Activated CD4-positive, alpha-beta T cell treated with anti-CD3 and anti-CD28 coated beads, Interleukin-2, amount 50 U/mL, for 16 hours (primary cell): ENCODE results near the gene MORN1.

ENCODE experiments used
- DNase-seq: peaks from one replicate; pipeline ENCODE4 v3.0.0-alpha.2; 2020

MORN1 gene

DNA sequence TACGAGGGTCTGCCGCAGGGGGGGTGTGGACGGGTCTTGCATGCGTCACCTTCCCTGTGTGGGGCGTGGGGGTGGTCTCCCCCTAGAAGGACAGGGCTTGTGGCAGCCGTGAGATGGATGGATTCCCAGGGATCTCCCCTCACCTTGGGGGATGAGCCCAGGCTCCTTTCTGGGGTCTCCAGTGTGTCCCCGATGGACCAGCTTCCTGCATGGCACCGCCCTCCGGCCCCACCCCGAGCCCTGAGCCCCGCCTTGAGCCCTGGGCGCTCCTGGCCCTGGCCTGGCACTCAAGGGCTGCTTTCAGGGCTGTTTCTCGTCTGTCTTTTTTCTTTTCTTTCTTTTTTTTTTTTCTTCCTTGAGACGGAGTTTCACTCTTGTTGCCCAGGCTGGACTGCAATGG lies 103.7 kb downstream of the MORN1 start:
- DNase-seq: no peak

DNA sequence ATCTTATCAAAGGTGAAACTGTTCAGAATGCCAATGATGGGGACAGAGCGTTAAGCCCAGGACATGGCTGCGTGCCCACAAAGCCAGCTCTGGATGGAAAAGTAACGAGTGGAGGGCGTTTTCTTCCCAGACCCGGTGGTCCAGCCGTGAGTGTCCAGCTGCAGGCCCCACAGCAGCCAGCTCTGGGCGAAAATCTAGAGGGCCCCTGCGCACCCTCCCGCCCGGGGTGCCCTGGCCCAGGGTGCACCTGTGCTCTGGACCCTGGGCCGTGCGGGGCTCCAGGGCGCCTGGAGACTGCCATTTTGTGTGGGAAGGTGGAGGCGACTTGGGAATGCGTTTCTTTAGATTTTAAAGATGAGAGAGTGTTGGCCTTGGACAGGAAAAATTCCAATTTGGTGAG lies 104.4 kb downstream of the MORN1 start:
- DNase-seq: no peak

DNA sequence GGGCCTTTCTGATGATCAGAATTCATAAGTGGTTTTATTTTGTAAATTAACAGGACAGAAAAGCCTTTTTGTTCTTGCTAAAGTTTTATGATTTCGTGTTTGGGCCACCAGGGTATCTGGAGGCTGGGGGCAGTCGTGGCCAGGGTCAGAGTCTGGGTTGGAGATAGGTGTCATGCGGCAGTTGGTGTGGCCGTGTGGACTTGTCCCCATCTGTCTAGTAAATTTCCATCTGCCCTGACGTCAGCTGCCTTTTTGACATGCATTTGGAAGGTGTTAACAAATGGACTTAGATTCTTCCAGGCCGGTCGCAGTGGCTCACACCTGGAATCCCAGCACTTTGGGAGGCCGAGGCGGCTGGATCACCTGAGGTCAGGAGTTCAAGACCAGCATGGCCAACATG lies 106.4 kb downstream of the MORN1 start:
- DNase-seq: no peak

DNA sequence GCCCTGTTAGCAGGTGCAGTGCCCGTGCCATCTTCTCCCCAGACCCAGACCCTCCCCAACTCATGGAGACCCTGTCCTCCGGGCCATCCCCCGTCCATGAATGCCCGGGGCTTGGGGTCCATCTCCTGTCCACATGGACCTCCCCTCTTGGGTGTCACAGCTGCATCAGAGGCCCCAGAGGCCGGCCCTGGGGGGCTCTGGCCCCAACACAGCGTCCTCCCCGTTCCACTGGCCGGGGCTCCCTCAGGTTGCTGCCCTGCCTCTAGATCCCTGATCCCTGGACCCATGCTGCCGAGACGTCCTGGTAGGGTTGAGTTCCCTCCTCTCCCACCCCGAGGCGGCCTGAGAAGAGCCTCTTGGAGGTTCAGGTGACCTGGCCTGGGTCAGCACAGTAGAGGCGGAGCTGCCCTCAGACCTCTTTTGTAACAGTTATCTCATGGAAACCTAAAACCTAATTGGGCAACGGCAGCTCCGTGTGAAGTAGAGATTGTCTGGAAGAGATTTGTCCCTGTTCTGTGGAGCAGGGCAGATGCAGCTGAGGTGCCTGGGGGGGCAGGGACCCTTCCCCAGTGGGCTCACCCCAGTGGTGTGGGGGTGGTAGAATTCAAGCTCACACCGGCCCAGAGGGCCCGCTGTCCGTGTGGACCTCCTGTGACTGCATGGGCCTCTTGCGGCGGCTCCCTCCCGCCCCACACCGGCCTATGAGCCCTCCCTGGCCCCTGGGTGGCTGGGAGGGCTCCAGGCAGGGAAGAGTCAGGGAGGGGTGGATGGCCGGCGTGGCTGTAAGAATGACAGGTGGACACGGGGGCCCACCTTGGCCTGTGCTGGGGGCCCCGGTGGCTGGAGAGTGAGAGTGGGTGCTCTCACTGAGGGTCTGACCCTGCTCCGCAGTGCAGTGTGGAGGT lies 107.1 kb downstream of the MORN1 start:
- no peak for DNase-seq

DNA sequence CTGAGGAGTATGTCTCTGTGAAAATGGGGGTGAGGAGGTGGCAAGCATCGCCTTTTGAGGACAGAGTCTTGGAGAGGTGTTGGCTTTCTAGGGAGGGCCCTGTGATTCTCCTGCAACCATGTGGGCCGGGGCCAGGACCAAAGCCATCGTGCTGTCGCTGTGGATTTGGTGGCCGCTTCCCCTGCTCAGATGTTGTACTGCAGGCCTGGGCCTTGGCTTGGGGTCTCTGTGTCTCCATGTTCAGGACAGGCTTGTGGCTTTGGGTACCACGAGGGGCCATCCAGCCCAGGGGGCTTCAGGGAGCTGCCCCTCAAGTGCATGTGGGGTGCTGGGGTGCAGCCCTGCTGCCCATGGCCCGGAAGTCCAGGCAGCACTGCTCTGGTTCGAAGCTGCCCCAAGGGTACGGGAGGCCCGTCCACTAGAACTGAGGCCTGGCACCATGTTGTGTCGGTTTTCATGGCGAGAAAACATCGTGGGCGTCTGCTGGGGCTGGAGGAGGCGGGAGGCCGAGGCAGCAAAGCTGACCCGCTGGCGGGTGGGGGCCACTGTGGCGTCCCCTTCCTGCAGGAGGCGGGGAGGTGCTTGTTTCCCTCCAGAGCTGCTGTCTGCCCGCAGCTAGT lies 107.9 kb downstream of the MORN1 start:
- DNase-seq: no peak

DNA sequence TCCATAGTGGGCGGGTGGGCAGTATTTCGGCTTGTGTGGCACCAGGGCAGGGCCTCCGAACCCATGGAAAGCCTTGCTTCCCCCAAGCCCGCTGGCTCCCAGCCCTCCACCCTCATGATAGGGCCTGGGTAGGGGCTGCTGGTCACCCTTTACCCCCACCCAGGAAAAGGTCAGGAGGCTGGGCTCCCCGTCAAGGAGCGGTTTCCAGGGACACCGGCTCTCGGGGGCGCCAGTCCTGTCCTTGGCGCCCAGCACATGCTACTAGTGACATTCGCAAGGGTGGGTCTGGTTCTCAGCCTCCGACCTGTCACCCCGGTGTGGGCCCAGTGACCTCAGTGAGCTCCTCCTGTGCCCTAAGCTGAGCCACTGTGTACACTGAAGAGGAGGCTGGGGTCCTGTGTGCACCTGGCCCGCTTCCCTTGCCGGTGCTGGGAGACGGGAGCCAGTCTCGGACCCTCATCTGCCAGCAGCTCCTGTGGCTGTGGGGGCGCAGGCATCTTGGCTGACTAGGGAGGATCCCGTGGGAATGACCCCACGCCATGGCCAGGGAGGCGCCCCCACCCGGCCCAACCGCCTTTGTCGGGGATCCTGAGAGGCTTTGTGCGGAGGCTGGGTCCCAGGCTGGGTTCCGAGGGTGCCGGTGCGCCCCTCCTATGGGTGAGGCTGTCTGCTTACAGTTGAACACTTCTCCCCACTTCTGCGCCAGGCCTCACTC lies 108.6 kb downstream of the MORN1 start:
- no peak for DNase-seq

DNA sequence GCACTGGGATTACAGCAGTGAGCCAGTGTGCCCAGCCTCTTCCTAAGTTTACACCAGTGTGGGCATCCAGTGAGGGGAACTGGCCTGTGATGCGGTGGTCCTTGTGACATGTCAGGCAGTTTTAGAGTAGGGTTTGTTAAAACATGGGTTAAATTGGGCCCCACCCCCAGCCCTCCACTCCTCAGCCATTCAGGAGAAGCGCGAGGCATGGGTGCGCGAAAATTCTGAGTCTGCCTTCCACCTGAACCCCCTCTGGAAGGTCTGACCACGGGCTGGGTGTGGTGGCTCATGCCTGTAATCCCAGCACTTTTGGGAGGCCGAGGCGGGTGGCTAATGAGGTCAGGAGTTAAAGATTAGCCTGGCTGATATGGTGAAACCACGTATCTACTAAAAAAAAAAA lies 111.5 kb downstream of the MORN1 start:
- DNase-seq: no peak

DNA sequence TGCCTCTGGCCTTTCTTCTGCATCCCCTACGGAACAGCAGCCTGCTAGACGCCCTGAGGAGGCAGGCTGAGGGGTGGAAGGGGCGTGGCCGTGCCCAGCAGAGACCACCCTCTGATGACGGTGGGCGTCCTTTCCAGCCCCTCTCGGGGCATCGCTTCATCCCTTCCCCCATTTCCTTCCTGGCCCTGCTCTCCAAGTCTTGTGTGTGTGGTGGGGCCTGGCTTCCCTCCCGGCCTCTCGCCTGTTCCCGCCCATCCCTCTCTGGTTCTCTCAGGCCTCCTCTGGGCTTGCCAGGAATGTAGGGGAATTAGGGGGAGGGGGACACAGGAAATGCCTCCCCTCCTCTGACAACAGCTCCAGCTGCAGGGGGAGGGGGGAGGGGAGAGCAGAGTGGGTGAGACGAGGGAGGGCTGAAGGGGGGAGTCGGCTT lies 112.1 kb downstream of the MORN1 start:
- DNase-seq: no peak

DNA sequence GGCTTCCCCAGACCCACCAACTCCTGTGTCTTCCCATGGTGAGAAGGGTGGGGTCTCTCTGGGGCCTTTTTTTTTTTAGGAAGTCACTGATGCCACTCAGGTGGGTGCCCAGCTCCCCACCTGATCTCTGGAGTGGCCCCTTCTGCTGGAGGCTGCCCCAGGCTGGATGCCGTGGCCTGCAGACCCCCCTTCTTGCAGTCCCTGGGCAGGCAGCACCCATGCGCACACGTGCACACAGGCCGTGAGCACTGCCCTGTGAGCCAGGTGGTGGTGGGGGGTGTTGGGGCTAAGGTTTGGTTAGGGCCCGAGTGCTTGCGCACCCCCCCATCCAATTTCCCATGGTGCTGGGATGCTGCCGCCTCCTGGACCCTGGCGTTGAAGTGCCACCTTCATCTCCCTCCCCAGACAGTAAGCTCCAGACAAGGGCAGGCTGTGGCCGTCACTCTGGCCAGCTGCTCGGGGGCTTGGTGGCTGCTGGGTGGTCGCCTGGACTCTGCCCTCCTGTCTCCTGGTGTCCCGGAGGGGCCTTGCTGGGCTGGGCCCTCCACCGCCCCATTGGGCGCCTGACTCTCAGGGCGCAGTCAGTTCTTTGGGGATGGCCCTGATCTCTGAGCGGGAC lies 112.7 kb downstream of the MORN1 start:
- DNase-seq: no peak

DNA sequence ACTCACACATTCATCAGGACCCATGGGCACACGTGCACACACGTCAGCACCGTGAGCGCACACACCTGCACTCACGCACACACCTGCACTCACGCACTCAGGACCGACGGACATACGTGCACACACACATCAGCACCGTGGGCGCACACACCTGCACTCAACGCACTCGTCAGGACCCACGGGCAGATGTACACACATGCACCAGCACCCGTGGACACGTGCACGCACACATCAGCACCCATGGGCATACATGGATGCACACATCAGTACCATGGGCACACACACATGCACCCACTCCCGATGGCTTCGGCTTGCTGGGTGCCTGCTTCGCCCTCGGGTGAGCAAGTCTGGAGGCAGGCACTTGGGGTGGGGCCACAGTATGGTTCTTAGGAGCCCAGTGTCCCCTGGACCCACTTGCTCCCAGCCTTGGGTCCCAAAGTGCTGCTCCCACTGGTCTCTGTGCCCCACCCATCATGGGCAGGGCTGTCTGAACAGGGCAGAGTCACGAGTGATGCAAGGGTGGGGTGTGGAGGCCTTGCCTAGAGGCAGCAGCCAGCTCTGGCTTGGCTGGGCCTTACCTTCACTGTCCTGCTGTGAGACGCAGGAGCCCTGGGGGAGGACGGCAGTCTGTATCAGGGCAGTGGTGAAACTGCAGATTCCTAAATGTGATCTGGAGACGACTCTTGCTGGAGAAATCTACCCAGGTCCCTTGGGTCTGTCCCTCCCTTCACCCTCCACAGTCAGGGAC lies 113.4 kb downstream of the MORN1 start:
- no peak for DNase-seq

DNA sequence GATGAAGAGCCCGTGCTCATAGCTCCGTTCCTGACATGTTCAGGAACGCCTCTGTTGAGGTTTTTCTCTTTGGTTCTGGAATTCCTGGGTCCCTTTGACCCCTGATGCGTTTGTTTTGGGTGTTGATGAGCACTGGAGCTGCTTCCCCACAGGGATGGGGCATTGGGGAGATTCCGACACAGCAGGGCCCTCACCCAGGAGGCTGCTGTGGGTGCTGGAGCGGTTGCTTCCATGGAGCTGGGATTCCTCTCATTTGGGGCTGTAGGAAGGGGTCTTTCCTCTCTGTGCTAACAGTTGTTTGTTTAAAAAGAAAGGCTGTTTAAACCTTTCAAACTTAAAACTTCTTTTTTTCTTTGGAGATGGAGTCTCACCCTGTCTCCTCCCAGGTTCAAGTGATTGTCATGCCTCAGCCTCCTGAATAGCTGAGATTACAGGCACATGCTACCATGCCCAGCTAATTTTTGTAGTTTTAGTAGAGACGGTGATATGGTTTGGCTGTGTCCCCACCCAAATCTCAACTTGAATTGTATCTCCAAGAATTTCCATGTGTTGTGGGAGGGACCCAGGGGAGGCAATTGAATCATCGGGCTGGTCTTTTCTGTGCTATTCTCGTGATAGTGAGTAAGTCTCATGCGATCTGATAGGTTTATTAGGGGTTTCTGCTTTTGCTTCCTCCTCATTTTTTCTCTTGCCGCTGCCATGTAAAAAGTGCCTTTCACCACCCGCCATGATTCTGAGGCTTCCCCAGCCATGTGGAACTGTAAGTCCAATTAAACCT lies 114.4 kb downstream of the MORN1 start:
- no peak for DNase-seq

DNA sequence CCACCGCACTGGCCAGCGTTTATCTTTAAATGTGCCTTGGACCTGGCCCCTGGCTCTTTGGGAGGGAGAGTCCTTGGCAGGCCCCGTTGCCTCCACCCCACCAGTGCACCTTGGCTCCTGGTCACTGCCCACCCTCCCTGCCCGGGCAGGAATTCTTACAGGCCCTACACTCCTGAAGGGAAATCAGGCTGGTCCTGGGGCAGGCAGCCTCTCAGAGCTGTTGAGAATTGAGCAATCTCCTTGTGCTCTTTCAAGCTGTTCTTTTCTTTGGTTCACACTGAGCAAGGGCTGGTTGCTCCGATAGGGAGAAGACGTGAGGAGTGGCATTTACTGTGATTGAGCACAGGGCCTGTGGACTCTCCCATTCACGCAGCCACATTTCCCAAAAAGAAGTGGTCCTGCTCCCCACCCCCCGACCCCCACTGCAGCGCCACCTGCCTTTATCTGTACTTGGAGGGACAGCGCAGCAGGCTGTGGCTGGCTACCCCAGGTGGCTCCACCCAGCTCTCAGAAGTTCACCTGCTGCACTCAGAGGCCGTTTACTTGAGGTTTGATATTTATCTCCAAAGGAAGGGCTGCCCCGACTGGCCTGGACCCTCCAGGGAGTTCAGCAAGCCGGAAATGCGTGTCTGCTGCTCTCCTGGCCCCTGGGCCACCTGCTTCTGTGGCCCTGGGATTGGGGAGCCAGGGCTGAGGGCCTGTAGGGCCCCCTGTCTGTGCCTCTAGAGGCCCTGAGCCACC lies 115.4 kb downstream of the MORN1 start:
- DNase-seq: no peak

DNA sequence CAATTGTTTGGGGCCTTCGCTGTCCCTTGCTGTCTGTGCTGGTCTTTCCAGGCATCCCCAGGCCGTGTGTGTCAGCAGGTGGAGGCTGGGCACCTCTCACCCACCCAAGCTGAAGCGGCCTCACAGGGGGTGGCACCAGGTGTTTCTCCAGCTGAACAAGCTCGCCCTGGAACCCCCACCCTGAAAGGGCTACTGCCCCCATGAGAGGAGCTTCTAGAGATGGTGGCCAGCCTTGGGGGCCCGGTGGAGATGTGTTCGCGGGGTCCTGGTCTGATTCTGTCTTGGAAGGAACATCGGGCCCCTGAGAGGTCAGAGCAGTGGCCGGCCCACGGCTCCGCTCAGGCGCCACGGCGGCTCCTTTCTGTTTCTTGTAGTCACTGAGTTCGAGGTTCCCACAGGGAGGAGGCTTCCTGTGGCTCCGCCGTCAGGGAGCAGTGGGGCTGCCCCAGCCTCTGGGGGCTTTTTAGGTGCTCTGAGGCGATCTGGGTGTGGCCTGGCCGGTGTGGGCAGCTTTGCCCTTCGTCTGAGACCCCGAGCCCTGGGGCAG lies 116.4 kb downstream of the MORN1 start:
- DNase-seq: no peak

DNA sequence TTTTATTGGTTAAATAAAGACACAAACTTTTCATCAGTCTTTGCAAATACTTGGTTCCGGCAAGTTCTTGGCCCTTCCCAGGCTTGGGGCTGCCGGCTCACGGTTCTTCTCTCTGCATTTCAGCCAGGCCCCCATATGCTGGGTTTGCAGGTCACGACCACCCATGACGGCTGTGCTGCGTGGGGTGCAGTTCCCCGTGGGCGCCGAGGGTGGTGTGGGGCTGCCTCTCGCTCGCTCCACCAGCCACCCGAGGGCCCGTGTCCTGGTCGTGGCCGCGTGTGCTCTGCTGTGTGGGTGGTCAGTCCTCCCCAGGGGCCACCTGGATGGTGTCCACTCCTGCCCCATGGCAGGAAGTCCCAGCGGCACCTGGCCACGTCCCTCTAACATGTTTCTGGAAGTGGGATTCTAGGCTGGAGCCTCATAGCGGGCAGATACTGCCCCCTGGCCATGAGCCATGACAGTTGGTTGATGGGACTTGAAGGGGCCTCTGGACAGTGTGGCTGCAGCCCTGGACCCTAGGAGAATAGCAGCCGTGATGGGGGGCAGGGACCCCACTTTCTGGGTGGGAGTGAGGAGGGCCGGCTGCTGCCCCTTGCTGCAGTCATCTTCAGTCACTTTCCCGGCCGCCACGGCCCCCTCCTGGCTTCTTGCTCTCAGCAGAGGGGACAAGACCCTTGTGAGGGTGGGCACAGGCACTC lies 117.0 kb downstream of the MORN1 start:
- no peak for DNase-seq

DNA sequence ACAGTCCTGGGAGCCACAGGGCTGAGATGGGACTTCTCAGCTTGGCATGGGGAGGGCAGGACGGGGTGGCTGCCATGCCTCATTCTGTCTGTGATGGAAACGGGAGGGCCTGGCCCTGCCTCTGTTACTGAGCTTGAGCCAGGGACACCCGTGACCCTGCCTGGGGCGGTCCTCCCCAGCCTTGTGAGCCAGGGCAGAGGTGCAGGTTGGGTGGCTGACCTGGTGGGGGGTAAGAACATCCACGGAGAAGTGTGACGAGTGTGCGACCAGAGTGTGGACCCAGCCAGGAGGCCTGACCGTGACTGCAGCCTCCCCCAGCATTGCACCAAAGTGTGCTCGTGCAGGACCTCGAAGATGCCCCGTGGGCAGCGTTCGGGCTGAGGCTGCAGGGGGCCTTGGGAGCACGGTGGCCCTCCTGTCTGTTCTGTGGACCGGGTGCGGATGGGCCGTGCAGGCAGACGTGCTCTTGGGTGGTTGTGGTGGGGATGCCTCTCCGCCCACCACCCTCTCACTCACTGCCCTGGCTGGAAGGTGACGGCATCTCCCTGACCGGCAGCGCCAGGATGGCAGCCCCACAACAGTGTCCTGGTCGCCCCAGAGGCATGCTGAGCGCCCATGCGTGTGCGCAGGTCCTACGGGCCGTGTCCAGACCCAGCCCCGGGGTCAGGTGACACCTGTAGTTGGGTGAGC lies 117.8 kb downstream of the MORN1 start:
- DNase-seq: no peak

DNA sequence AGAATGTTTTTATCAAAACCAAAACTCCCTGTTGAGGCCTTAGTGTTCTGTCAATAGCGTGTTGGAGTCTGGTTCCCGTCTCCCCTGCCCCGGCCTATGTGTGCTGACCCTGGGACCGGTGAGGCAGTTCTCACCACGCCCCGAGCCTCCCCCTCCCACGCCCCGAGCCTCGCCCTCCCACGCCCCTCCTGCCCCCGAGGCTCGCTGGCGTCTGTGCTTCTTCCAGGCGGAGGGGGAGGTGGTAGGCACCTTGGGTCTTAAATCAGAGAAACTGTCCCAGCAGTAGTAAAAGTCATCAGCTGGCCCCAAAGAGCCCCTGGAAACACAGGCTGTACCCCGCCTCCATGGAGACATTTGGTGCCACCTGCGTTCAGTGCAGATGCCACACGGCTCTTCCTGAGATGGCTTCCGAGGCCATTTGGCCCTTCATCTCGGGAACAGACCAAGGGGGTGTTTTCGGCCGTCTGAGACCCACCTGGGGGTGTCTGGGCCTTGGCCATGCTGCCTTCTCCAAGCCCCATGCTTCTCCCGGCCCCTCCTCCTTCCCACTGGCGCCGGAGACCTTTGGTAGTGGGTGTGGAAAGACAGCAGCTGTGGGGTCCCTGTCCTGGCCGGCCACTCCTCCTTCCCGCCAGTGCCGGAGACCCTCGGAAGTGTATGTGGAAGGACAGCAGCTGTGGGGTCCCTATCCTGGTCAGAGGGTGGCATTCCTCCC lies 118.5 kb downstream of the MORN1 start:
- no peak for DNase-seq

DNA sequence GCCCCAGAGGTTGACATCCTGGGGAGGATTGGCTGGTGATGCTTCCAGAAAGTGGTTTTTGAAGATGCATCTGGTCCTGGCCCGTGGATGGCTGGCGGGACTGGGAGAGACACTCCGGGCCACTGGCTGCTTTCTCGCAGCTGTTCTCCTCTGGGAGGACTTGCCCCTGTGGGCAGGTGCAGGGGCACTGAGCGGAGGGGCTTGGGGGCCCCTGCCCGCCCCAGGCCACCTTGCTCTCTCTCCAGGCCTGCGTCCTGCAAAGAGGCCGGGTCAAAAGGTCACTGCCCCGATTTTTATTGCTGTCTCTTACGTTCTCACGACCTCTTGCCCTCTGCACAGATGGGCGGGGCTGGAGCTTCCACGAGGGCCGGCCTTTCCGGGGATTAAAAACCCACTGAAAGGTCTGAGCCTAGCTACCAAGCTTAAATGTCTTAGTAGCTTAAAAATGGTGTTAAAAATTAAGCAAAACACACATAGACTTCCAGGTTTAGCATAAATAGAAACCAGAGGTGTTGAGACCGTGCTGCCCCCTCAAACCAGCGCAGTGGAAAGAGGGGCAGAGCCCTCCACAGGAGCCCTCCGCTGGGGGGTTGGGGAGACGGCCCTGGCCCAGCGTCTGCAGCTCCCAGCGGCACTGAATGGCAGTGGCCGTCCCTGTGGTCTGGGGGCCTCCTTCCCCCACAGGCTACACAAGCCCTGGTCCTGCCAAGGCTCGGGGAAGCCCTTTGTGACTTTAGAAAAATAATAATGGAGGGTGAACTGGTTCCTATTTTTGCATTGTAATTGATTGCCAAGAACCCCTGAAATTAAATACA lies 119.3 kb downstream of the MORN1 start:
- no peak for DNase-seq
